D721Med (cell line): ENCODE data around the gene RPS5.
"Not testable (repeated sequence)": the region's sequence is repeated elsewhere in the genome, so short reads cannot be mapped to it uniquely, and the experiment has no call there.

Experiments used
- DNase-seq: peaks from one replicate; pipeline ENCODE4 v3.0.0; 2011; ENCODE audit warnings: low spot score; ENCODE audit not compliant: insufficient read length
- FAIRE-seq: peaks from 2 replicates; lab custom pipeline; 2011; peaks lifted over from hg19 to GRCh38; lab: Jason Lieb, UNC
- CTCF ChIP-seq: IDR thresholded peaks from 2 replicates; pipeline ENCODE4 v1.5.1; 2012; ENCODE audit warnings: mild to moderate bottlenecking, control low read depth; ENCODE audit not compliant: insufficient read depth; ENCODE audit errors: missing control alignments

The RPS5 gene

DNA sequence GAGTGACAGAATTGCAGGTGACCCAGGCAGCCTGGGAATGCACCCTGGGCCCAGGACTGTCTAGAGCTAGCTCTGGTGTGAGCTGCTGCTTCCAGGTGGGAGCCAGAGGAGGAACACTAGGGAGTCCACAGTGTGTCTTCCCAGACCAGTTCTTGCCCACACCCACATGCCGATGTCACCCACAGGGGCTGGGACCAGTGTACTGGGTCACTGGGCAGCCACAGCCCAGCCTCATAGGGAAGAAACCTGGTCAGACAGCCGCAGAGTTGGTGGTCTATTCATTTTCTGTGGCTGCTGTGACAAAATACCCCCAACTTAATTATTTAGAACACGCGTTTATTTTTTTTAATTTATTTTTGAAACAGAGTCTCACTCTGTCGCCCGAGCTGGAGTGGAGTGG is 11.5 kb downstream of the RPS5 start:
- no peak for TF ChIP-seq CTCF
- no peak for FAIRE-seq
- no peak for DNase-seq

DNA sequence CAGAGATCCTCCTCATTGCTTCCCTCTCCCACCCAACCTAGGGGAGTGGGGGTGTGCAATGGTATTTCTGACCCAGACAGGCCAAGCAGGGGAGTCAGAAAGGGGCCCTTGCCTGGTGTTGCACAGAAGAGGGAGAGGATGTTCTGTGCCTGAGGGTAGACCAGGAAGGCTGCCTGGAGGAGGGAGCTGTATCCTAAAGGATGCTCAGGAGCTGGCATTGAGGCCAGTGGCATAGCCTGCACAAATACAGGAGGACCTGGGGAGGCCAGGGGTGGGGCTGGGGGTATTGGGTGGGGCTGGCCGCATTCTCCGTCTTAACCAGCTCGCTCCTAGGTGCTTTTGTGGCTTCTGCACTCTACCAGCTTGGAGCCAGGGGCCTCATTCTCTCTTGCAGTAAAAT is 12.8 kb downstream of the RPS5 start:
- FAIRE-seq: no peak
- no peak for TF ChIP-seq CTCF
- DNase-seq: no peak

GRCh38 chr19:58400316-58400915 is 13.3 kb downstream of the RPS5 start:
- no peak for TF ChIP-seq CTCF
- DNase-seq (no peak), FAIRE-seq (no peak)

DNA sequence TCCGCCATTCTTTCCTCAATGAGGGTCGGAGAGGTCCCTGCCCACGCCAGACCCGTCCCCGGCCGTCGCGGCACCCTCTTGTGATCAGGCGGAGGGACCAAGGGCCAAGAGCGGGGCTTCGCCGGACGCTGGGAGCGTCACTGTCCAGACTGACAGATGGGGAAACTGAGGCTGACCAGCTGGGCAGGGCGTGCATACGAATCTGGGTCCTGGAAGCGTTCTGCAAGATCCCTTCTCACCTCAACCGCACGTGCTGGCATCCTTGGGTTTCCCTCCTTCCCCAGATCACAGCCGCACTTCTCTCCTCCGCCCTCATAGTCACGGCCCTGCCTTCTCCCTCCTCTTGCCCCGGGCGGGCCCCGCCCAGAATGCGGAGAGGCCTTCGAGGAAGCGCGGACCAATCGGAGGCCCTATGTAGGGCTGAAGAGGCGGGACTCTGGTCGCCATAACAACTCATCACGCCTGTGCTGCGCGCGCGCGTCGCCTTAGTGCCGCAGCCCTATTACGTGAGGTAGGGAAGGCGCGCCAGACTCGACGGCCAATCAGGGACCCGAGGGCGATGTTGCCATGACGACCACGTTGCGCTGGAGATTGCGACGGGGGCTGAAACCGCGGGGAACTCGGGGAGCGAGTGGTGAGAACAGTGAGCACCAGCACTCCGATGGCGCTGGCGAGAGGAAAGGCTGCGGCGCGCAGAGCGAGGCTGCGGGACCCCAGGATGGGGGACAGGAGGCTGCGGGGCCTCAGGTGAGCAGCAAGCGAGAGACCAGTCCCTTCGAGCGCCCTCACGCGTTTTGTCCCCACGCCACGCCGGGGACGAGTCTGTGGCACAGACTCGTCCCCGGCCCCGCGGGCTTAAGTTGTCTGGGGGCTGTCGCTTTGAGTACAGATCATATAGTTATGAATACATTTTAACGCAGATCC is 14.1 kb downstream of the RPS5 start:
- FAIRE-seq (no peak), DNase-seq (peak; percentile 84)
- no peak for TF ChIP-seq CTCF

DNA sequence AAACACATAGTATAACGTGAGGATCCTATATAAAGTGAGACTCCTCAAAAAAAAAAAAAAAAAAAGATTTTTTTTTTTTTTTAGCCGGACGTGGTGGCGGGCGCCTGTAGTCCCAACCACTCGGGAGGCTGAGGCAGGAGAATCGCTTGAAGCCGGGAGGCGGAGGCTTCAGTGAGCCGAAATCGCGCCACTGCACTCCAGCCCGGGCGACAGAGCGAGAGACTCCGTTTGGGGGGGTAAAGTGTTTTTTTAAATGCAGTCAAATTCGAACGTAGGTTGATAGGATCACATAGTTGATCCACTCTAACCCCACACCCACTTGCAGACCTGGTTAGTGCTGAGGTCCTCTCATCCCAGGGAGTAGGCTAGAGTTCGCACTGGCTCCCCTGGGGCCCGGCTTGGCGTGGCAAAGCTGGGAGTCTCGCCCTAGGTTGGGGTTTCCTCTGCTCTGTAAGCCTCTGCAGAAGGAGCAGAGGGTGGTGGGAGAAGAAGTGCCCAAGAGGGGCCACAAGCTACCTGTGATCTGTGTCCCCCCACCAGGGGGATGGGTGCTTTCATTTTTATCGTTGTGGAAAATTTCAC is 14.9 kb downstream of the RPS5 start:
- TF ChIP-seq CTCF: no peak
- FAIRE-seq (no peak), DNase-seq (no peak)

DNA sequence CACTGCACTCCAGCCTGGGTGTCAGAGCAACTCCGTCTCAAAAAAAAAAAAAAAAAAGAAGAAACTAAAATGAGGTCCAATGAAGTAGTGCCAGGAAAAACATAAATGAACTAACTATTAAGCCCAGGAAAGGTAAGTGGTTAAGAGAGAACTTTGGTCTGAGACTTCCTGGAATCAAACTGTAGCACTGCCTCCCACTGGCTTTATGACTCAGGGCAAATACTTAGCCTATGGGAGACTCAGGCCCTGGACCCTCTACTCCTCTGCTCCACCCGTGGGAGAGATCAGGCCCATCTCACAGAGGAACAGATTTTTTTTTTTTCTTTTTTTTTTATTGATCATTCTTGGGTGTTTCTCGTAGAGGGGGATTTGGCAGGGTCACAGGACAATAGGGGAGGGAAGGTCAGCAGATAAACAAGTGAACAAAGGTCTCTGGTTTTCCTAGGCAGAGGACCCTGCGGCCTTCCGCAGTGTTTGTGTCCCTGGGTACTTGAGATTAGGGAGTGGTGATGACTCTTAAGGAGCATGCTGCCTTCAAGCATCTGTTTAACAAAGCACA is 16.9 kb downstream of the RPS5 start:
- not testable (repeated sequence) for FAIRE-seq, DNase-seq

GRCh38 chr19:58406818-58407657 is 20.0 kb downstream of the RPS5 start:
- DNase-seq (no peak), FAIRE-seq (no peak)
- TF ChIP-seq CTCF: peak; percentile 15
